Nephron (organoid): ENCODE results near the gene SNTB2.

Experiments used
- H3K27ac Mint-ChIP-seq, 3 experiments: 2 replicates each; pipeline ENCODE4 v1.8.0; 2020; ENCODE audit warnings: mixed read lengths in 3 of 3, mild to moderate bottlenecking in 2 of 3, moderate library complexity in 1 of 3
- H3K27me3 Mint-ChIP-seq: 2 replicates; pipeline ENCODE4 v1.8.0; 2021; ENCODE audit warnings: low read depth, mild to moderate bottlenecking, moderate library complexity, mixed read lengths
- H3K36me3 Mint-ChIP-seq: 2 replicates; pipeline ENCODE4 v1.8.0; 2020; ENCODE audit warnings: low read depth, mixed read lengths
- H3K4me1 Mint-ChIP-seq: 2 replicates; pipeline ENCODE4 v1.8.0; 2020; ENCODE audit warnings: mixed read lengths
- H3K4me3 Mint-ChIP-seq, 3 experiments: 2 replicates each; pipeline ENCODE4 v1.8.0; 2020; ENCODE audit warnings: mild to moderate bottlenecking in 3 of 3, mixed read lengths in 3 of 3, moderate library complexity in 2 of 3
- H3K9me3 Mint-ChIP-seq: 2 replicates; pipeline ENCODE4 v1.8.0; 2020; ENCODE audit warnings: mixed read lengths
- TF ChIP-seq, protein P1 (sequence below), 3 experiments: fragments of 200-600 bp; sonication (generic); IDR thresholded peaks; one replicate each; pipeline ENCODE4 v1.5.0; 2021; ENCODE audit warnings: antibody characterized with exemption in 3 of 3; ENCODE audit not compliant: unreplicated experiment in 3 of 3

The SNTB2 gene

GRCh38 chr16:69339289-69340094 is 152.5 kb downstream of the SNTB2 start, which contains the start of the genes COG8 and NIP7:
Gene COG8 (minus strand): TSS chr16:69339564. CDS start chr16:69339552, 12 bp downstream.
Gene NIP7 (plus strand): TSS chr16:69339772. CDS start chr16:69339830, 58 bp downstream.
- peaks cover 49% of the 10 kb centered on the region for H3K36me3 Mint-ChIP-seq
- H3K27me3 Mint-ChIP-seq: no peaks in the 10 kb centered on the region
- peaks cover 32% of the 10 kb centered on the region for H3K4me1 Mint-ChIP-seq
- H3K27ac Mint-ChIP-seq: peak within 1 kb of the TSS; percentile 87 to 93 (median 93)
- H3K9me3 Mint-ChIP-seq: no peaks in the 10 kb centered on the region
- peak within 1 kb of the TSS; percentile 97 to 99 (median 98) for H3K4me3 Mint-ChIP-seq
- TF ChIP-seq, protein P1, sequence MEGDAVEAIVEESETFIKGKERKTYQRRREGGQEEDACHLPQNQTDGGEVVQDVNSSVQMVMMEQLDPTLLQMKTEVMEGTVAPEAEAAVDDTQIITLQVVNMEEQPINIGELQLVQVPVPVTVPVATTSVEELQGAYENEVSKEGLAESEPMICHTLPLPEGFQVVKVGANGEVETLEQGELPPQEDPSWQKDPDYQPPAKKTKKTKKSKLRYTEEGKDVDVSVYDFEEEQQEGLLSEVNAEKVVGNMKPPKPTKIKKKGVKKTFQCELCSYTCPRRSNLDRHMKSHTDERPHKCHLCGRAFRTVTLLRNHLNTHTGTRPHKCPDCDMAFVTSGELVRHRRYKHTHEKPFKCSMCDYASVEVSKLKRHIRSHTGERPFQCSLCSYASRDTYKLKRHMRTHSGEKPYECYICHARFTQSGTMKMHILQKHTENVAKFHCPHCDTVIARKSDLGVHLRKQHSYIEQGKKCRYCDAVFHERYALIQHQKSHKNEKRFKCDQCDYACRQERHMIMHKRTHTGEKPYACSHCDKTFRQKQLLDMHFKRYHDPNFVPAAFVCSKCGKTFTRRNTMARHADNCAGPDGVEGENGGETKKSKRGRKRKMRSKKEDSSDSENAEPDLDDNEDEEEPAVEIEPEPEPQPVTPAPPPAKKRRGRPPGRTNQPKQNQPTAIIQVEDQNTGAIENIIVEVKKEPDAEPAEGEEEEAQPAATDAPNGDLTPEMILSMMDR (IDR thresholded peaks at IDR 0.05; ENCODE audit: unreplicated experiment in 3 of 3): peak; percentile 84 to 90 (median 85)

GRCh38 chr16:69340095-69340644 is 153.2 kb downstream of the SNTB2 start:
- no peaks in the 10 kb centered on the region for H3K9me3 Mint-ChIP-seq
- H3K36me3 Mint-ChIP-seq: peaks cover 42% of the 10 kb centered on the region
- TF ChIP-seq, protein P1 (IDR thresholded peaks at IDR 0.05; ENCODE audit: unreplicated experiment in 3 of 3): no peak
- H3K27me3 Mint-ChIP-seq: no peaks in the 10 kb centered on the region
- H3K4me3 Mint-ChIP-seq: peak overlapping the region; percentile 97 to 99 (median 98)
- H3K27ac Mint-ChIP-seq: peak overlapping the region; percentile 16 to 93 (median 87)
- H3K4me1 Mint-ChIP-seq: peaks cover 32% of the 10 kb centered on the region

- H3K4me1 Mint-ChIP-seq: peaks cover 20% of the 10 kb centered on the region
- H3K27me3 Mint-ChIP-seq: no peaks in the 10 kb centered on the region
- peaks cover 26% of the 10 kb centered on the region for H3K36me3 Mint-ChIP-seq
- H3K27ac Mint-ChIP-seq: no peak overlapping the region
- no peaks in the 10 kb centered on the region for H3K9me3 Mint-ChIP-seq
- TF ChIP-seq, protein P1 (IDR thresholded peaks at IDR 0.05; ENCODE audit: unreplicated experiment in 3 of 3): no peak
- no peak overlapping the region for H3K4me3 Mint-ChIP-seq
These were observed 157.2 kb downstream of the SNTB2 start for GRCh38 chr16:69344171-69344570.

- H3K4me1 Mint-ChIP-seq: peaks cover 6% of the 10 kb centered on the region
- H3K9me3 Mint-ChIP-seq: no peaks in the 10 kb centered on the region
- no peak overlapping the region for H3K4me3 Mint-ChIP-seq
- TF ChIP-seq, protein P1 (IDR thresholded peaks at IDR 0.05; ENCODE audit: unreplicated experiment in 3 of 3): no peak
- no peak overlapping the region for H3K27ac Mint-ChIP-seq
- no peaks in the 10 kb centered on the region for H3K27me3 Mint-ChIP-seq
- H3K36me3 Mint-ChIP-seq: peaks cover 16% of the 10 kb centered on the region
These were observed 159.0 kb downstream of the SNTB2 start for GRCh38 chr16:69345923-69346322.

DNA sequence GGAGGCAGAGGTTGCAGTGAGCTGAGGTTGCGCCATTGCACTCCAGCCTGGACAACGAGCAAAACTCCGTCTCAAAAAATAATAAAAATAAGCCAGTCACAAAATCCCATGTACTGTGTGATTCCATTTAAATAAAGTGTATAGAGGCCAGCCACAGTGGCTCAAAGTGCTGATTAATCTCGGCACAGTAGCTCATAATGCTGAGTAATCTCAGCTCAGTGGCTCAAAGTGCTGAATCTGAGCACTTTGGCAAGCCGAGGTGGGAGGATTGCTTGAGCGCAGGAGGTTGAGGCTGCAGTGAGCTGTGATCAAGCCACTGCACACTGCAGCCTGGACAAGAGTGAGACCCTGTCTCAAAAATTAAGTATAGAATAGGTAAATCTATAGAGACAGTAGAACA is 159.7 kb downstream of the SNTB2 start:
- H3K4me3 Mint-ChIP-seq: no peak overlapping the region
- peaks cover 5% of the 10 kb centered on the region for H3K4me1 Mint-ChIP-seq
- TF ChIP-seq, protein P1 (IDR thresholded peaks at IDR 0.05; ENCODE audit: unreplicated experiment in 3 of 3): no peak
- no peaks in the 10 kb centered on the region for H3K27me3 Mint-ChIP-seq
- H3K9me3 Mint-ChIP-seq: no peaks in the 10 kb centered on the region
- peaks cover 10% of the 10 kb centered on the region for H3K36me3 Mint-ChIP-seq
- no peak overlapping the region for H3K27ac Mint-ChIP-seq
